Erythroblast (primary cell): Measurements from ENCODE around the gene HSPBP1.

Experiments
- GATA1 ChIP-seq: IDR thresholded peaks from 2 replicates; pipeline ENCODE4 v1.6.1; 2011; ENCODE audit warnings: low read depth, mild to moderate bottlenecking, control low read depth, low read length, moderate library complexity
- POLR2A ChIP-seq: IDR thresholded peaks from 2 replicates; pipeline ENCODE4 v1.6.1; 2011; ENCODE audit warnings: mild to moderate bottlenecking, low read length

DNA sequence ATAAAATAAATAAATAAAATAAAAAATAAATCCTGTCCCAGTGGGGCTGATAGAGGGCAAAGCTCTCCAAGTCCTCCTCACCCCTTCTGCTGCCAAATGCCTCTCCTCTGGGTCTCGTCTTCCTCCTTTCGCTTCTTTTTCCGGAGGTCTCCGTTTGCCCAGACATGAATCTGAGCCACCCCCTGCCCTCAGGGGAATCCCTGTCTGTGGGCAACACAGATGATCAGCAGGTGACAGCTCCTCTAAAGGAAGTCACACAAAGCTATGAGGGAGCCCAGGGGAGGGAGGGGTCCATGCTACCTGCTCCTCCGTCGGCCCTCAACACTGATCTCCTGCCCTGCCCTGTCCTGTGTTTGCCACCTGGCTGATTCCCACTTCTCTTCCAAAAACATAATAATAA, 44.8 kb upstream of the HSPBP1 start:
- TF ChIP-seq POLR2A (no peak), GATA1 (no peak)
